Subcutaneous adipose tissue (tissue), 4 donors: ENCODE results near the gene MTCH1. TPM values are rescaled to one million over a fixed set of nuclear protein-coding genes. Genes with fewer than 3 reads are reported as not detected.

Source experiments
- total RNA-seq, 4 donors: library from RNA; depleted of rRNA; stranded (reverse); fragments of >200 nt; gene quantifications; one replicate each; pipeline ENCODE4 v1.1.0, GENCODE V29; 2016
- TF ChIP-seq, protein P1 (sequence below): fragments of 450-650 bp; IDR thresholded peaks from one replicate; pipeline ENCODE4 v1.5.1; 2016; ENCODE audit warnings: low read depth, mild to moderate bottlenecking, control low read depth, antibody characterized with exemption, moderate library complexity

The MTCH1 gene
- total RNA-seq, 4 donors from 2014 or later: 153 to 224 (median 196) TPM

- TF ChIP-seq, protein P1, sequence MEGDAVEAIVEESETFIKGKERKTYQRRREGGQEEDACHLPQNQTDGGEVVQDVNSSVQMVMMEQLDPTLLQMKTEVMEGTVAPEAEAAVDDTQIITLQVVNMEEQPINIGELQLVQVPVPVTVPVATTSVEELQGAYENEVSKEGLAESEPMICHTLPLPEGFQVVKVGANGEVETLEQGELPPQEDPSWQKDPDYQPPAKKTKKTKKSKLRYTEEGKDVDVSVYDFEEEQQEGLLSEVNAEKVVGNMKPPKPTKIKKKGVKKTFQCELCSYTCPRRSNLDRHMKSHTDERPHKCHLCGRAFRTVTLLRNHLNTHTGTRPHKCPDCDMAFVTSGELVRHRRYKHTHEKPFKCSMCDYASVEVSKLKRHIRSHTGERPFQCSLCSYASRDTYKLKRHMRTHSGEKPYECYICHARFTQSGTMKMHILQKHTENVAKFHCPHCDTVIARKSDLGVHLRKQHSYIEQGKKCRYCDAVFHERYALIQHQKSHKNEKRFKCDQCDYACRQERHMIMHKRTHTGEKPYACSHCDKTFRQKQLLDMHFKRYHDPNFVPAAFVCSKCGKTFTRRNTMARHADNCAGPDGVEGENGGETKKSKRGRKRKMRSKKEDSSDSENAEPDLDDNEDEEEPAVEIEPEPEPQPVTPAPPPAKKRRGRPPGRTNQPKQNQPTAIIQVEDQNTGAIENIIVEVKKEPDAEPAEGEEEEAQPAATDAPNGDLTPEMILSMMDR: no peak
Measured at GRCh38 chr6:36976007-36976264, 10.1 kb downstream of the MTCH1 start.

DNA sequence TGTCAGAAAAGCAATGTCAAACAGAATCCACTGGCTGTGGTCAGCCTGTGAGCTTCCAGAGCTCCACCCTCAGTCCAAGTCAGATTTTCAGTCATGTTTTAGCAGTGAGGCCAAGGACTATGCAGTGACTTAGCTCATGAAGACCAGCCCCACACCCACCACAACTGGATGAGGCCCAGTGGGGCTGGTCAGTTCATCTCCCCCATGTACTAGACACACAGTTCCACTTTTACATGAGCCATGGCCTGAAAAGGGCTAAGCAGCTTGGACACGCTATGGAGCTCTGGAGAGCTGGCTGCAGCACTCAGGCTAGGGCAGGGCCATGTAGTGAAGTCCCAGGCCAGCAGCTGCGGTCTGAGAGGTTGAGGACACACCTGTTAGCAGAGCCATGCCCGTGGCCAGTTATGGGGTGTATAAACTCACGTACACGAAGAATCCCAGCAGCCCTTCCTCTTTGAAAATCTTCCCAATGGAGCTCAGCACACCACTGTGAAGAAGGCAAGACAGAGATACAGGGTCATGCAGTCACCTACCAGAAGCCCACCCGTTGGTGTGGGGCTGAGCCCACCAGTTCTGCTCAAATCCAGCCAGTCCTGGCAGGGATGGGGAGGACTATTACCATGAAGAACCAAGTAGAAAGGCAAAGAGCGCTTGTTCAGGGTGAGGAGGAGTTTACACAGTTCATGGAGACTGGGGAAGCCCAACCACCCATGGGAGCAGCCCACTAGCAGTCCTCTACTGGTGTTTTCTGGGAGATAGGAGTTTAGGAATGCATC, 10.6 kb downstream of the MTCH1 start:
- TF ChIP-seq, protein P1: no peak

DNA sequence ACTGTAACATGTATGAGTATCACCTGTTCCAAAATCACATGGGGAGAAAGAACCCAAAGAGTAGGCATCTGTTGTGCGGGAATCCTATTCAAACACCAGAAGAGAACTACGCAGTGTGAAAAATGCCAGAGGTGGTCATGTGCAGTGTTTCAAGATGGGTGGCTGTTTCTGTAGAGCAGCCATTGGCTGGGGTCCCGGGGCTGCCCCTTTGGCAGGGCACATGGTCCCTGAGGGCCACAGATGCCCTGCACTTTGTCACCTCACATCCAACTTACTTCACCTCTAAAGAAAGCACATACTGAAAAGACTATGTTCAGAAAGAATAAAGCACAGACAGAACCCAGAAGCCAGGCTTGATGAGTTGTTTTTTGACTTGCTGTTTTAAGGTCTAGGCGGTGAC, 12.3 kb downstream of the MTCH1 start:
- TF ChIP-seq, protein P1: no peak

DNA sequence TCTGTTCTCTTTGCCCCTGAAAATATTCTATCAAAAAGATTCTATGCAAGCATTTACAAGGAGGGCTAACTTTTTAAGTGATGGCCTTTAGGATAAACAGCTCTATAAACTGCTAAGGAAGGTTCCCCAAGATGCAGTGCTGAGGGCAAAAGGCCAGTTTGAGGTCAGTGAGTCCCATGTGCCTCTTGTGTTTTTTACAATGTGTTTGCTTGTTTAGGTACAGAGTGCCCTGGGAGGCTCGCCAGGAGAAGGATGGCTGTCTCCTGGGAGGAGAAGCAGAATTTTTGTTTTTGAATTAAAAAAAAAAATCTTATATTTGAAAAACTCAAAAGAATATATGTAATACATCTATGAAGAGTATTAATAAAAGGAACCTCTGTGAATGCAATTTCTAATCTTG, 12.8 kb downstream of the MTCH1 start:
- TF ChIP-seq, protein P1: no peak

GRCh38 chr6:36971921-36972673, 13.9 kb downstream of the MTCH1 start:
- TF ChIP-seq, protein P1: no peak

DNA sequence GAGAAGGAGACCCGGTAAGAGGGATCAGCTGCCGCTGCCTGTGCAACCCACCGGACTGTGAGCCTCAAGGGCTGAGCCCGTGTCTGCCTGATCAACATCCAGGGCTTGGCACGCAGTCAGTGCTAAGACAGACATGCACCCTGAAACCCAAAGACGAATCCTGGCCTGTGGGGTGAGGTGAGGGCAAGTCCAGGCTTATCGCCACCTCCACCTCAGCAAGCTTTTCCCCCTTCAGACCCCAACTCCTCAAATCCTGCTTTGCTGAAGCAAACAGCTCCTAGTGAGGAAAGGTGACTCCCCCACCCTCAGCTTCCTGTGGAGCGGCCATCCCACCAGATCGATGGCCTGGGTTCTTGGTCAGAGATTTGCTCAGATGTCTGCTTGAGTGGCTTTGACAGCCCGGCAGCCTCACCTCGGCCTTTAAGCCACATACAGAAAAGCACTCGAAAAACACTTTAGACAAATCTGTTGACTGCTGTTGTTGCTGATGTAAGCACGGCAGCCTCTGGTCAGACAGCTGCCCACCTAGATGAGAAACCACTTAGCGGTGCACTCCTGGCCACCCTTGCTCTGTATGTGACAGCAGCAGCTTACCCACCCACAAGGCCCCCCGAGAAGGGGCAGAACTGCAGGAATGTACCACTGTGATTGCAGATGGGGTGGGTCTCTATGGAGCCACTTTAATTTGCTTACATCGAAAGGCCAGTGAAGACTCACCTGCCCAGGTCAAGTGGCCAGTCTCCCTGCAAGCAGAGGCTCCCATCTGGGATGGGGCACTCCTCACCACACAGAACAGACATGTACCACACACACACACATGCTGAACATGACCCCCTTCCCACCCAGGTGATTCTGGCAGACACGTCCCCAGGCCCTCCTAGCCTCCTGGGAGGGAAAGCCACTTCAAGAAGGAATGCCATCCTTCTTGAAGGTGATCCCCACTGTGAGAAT, 14.8 kb downstream of the MTCH1 start:
- TF ChIP-seq, protein P1: no peak
